ENCODE results near the gene WDR90.

Gene WDR90

GRCh38 chr16:631808-632358, 17.3 kb upstream of the WDR90 start:
- TF ChIP-seq CTCF (IDR thresholded peaks at IDR 0.05; ENCODE audit: insufficient read depth, low read length, poor library complexity, severe bottlenecking): no peak
- peaks cover 4% of the 10 kb centered on the region; the same call in 1 of the 2 replicates for H3K36me3 ChIP-seq (ENCODE audit: control insufficient read depth, insufficient read depth, low read length)
- H3K27me3 ChIP-seq (replicated peaks; ENCODE audit: control insufficient read depth, insufficient read depth, low read length): no peaks in the 10 kb centered on the region
- no peak for DNase-seq (ENCODE audit: extremely low read depth, insufficient read length)
- H3K4me3 ChIP-seq (replicated peaks; ENCODE audit: low read depth, low read length): no peak overlapping the region

GRCh38 chr16:632486-633335, 16.5 kb upstream of the WDR90 start:
- TF ChIP-seq CTCF (IDR thresholded peaks at IDR 0.05; ENCODE audit: insufficient read depth, low read length, poor library complexity, severe bottlenecking): no peak
- Histone ChIP-seq H3K36me3 (ENCODE audit: control insufficient read depth, insufficient read depth, low read length) (peaks cover 4% of the 10 kb centered on the region; the same call in 1 of the 2 replicates), H3K27me3 (replicated peaks; ENCODE audit: control insufficient read depth, insufficient read depth, low read length) (no peaks in the 10 kb centered on the region), H3K4me3 (replicated peaks; ENCODE audit: low read depth, low read length) (no peak overlapping the region)
- DNase-seq (ENCODE audit: extremely low read depth, insufficient read length): no peak

GRCh38 chr16:633336-634050, 15.7 kb upstream of the WDR90 start:
- Histone ChIP-seq H3K4me3 (replicated peaks; ENCODE audit: low read depth, low read length) (no peak overlapping the region), H3K36me3 (ENCODE audit: control insufficient read depth, insufficient read depth, low read length) (peaks cover 4% of the 10 kb centered on the region; the same call in 1 of the 2 replicates), H3K27me3 (replicated peaks; ENCODE audit: control insufficient read depth, insufficient read depth, low read length) (no peaks in the 10 kb centered on the region)
- no peak for DNase-seq (ENCODE audit: extremely low read depth, insufficient read length)
- no peak for TF ChIP-seq CTCF (IDR thresholded peaks at IDR 0.05; ENCODE audit: insufficient read depth, low read length, poor library complexity, severe bottlenecking)

GRCh38 chr16:634051-634670, 15.0 kb upstream of the WDR90 start:
- TF ChIP-seq CTCF (IDR thresholded peaks at IDR 0.05; ENCODE audit: insufficient read depth, low read length, poor library complexity, severe bottlenecking): no peak
- H3K27me3 ChIP-seq (replicated peaks; ENCODE audit: control insufficient read depth, insufficient read depth, low read length): no peaks in the 10 kb centered on the region
- no peak overlapping the region for H3K4me3 ChIP-seq (replicated peaks; ENCODE audit: low read depth, low read length)
- H3K36me3 ChIP-seq (ENCODE audit: control insufficient read depth, insufficient read depth, low read length): peaks cover 4% of the 10 kb centered on the region; the same call in 1 of the 2 replicates
- DNase-seq (ENCODE audit: extremely low read depth, insufficient read length): no peak

GRCh38 chr16:634996-635395, 14.2 kb upstream of the WDR90 start:
- H3K36me3 ChIP-seq (ENCODE audit: control insufficient read depth, insufficient read depth, low read length): peaks cover 4% of the 10 kb centered on the region; the same call in 1 of the 2 replicates
- H3K27me3 ChIP-seq (replicated peaks; ENCODE audit: control insufficient read depth, insufficient read depth, low read length): no peaks in the 10 kb centered on the region
- peak overlapping the region; percentile 86 for H3K4me3 ChIP-seq (replicated peaks; ENCODE audit: low read depth, low read length)
- DNase-seq (ENCODE audit: extremely low read depth, insufficient read length): no peak
- no peak for TF ChIP-seq CTCF (IDR thresholded peaks at IDR 0.05; ENCODE audit: insufficient read depth, low read length, poor library complexity, severe bottlenecking)
